Measurements from ENCODE around the gene ADCYAP1R1.

- TF ChIP-seq CTCF (IDR thresholded peaks at IDR 0.05) (no peak), EP300 (IDR thresholded peaks at IDR 0.05) (no peak)
Measured at GRCh38 chr7:31100445-31100844, 48.3 kb downstream of the ADCYAP1R1 start.

All from gastroesophageal sphincter (tissue), 3 donors.